H9 (cell line): ENCODE measurements around the gene LARP4. TPM values are rescaled to one million over a fixed set of nuclear protein-coding genes. Genes with fewer than 3 reads are reported as not detected.

Experiments used
- DNase-seq: peaks from one replicate; pipeline ENCODE4 v3.0.0-alpha.2; 2017
- H2AFZ ChIP-seq: one replicate; pipeline ENCODE4 v1.6.1; 2013; ENCODE audit warnings: mild to moderate bottlenecking, low read length, control low read depth, moderate library complexity
- H2AK5ac ChIP-seq: 2 replicates; pipeline ENCODE4 v1.6.1; 2013; ENCODE audit warnings: low read length, control low read depth, mixed read lengths; ENCODE audit not compliant: insufficient read length
- H2BK120ac ChIP-seq: one replicate; pipeline ENCODE4 v1.6.1; 2013; ENCODE audit warnings: low read depth, mild to moderate bottlenecking, low read length, control low read depth, inconsistent platforms; ENCODE audit not compliant: poor library complexity, severe bottlenecking
- H2BK12ac ChIP-seq: 2 replicates; pipeline ENCODE4 v1.6.1; 2013; ENCODE audit warnings: low read length, control low read depth, mixed read lengths, low read depth; ENCODE audit not compliant: insufficient read length
- H2BK15ac ChIP-seq: 2 replicates; pipeline ENCODE4 v1.6.1; 2013; ENCODE audit warnings: low read depth, low read length, control low read depth
- H2BK20ac ChIP-seq: one replicate; pipeline ENCODE4 v1.6.1; 2013; ENCODE audit warnings: low read depth, mild to moderate bottlenecking, low read length, control low read depth, inconsistent platforms; ENCODE audit not compliant: poor library complexity, severe bottlenecking
- H2BK5ac ChIP-seq: 2 replicates; pipeline ENCODE4 v1.6.1; 2013; ENCODE audit warnings: low read length, control low read depth, mixed read lengths; ENCODE audit not compliant: insufficient read length
- H3K14ac ChIP-seq: 2 replicates; pipeline ENCODE4 v1.6.1; 2013; ENCODE audit warnings: low read length, control low read depth; ENCODE audit not compliant: insufficient read depth
- H3K18ac ChIP-seq: 2 replicates; pipeline ENCODE4 v1.6.1; 2013; ENCODE audit warnings: low read depth, mild to moderate bottlenecking, mixed read lengths, low read length, control low read depth; ENCODE audit not compliant: insufficient read length
- H3K23ac ChIP-seq: 2 replicates; pipeline ENCODE4 v1.6.1; 2013; ENCODE audit warnings: low read length, control low read depth, mixed read lengths, low read depth; ENCODE audit not compliant: insufficient read length
- H3K23me2 ChIP-seq: 2 replicates; pipeline ENCODE4 v1.6.1; 2013; ENCODE audit warnings: low read depth, mild to moderate bottlenecking, mixed read lengths, low read length, control low read depth; ENCODE audit not compliant: insufficient read length, poor library complexity, severe bottlenecking
- H3K27ac ChIP-seq: 2 replicates; pipeline ENCODE4 v1.5.1; 2013; ENCODE audit warnings: low read length, control low read depth, mixed read lengths, low read depth; ENCODE audit not compliant: insufficient read length
- H3K27me3 ChIP-seq: 2 replicates; pipeline ENCODE4 v1.6.1; 2013; ENCODE audit warnings: low read length, control low read depth, inconsistent platforms; ENCODE audit not compliant: insufficient read depth
- H3K4ac ChIP-seq: 2 replicates; pipeline ENCODE4 v1.6.1; 2013; ENCODE audit warnings: low read depth, mild to moderate bottlenecking, control low read depth, inconsistent platforms, low read length, moderate library complexity
- H3K4me1 ChIP-seq: 2 replicates; pipeline ENCODE4 v1.6.1; 2013; ENCODE audit warnings: low read length, control low read depth, inconsistent platforms; ENCODE audit not compliant: insufficient read depth
- H3K4me2 ChIP-seq: 2 replicates; pipeline ENCODE4 v1.6.1; 2013; ENCODE audit warnings: low read length, control low read depth, mixed read lengths; ENCODE audit not compliant: insufficient read length, insufficient read depth
- H3K56ac ChIP-seq: 2 replicates; pipeline ENCODE4 v1.6.1; 2013; ENCODE audit warnings: low read depth, mild to moderate bottlenecking, mixed read lengths, low read length, control low read depth; ENCODE audit not compliant: insufficient read length
- H3K79me1 ChIP-seq: 2 replicates; pipeline ENCODE4 v1.6.1; 2013; ENCODE audit warnings: low read depth, mild to moderate bottlenecking, moderate library complexity, low read length, control low read depth, inconsistent platforms; ENCODE audit not compliant: insufficient read depth, poor library complexity, severe bottlenecking
- H3K79me2 ChIP-seq: 2 replicates; pipeline ENCODE4 v1.6.1; 2013; ENCODE audit warnings: low read length, control low read depth, inconsistent platforms; ENCODE audit not compliant: insufficient read depth
- H3K9ac ChIP-seq: 2 replicates; pipeline ENCODE4 v1.6.1; 2013; ENCODE audit warnings: low read length, control low read depth, mixed read lengths; ENCODE audit not compliant: insufficient read length; ENCODE audit errors: extremely low read depth
- H3K9me3 ChIP-seq: one replicate; pipeline ENCODE4 v1.6.1; 2013; ENCODE audit warnings: low read depth, low read length, inconsistent platforms; ENCODE audit not compliant: control insufficient read depth
- H3T11ph ChIP-seq: one replicate; pipeline ENCODE4 v1.6.1; 2013; ENCODE audit warnings: mild to moderate bottlenecking, low read length, control low read depth, inconsistent platforms
- H4K20me1 ChIP-seq: one replicate; pipeline ENCODE4 v1.6.1; 2013; ENCODE audit not compliant: control insufficient read depth, insufficient read length, insufficient read depth
- H4K5ac ChIP-seq: 2 replicates; pipeline ENCODE4 v1.6.1; 2013; ENCODE audit warnings: low read depth, mild to moderate bottlenecking, mixed read lengths, low read length, control low read depth; ENCODE audit not compliant: insufficient read length
- H4K8ac ChIP-seq: replicated peaks from 2 replicates; pipeline ENCODE4 v1.6.1; 2013; ENCODE audit warnings: low read length, control low read depth, mixed read lengths, low read depth; ENCODE audit not compliant: insufficient read length
- H4K91ac ChIP-seq: 2 replicates; pipeline ENCODE4 v1.6.1; 2013; ENCODE audit warnings: low read depth, mild to moderate bottlenecking, moderate library complexity, mixed read lengths, low read length, control low read depth; ENCODE audit not compliant: insufficient read length
- H3K27ac Mint-ChIP-seq, 3 experiments: 2 replicates in 2 of 3; 3 replicates in 1 of 3; pipeline ENCODE4 v1.8.0; 2020 to 2021; ENCODE audit warnings: mixed read lengths in 3 of 3, mild to moderate bottlenecking in 1 of 3, moderate library complexity in 1 of 3
- H3K27me3 Mint-ChIP-seq: 2 replicates; pipeline ENCODE4 v1.8.0; 2021; ENCODE audit warnings: low read depth, mild to moderate bottlenecking, moderate library complexity, mixed read lengths
- H3K36me3 Mint-ChIP-seq, 3 experiments: 2 replicates in 2 of 3; 3 replicates in 1 of 3; pipeline ENCODE4 v1.8.0; 2020 to 2021; ENCODE audit warnings: low read depth in 3 of 3, mixed read lengths in 3 of 3; ENCODE audit not compliant: insufficient read depth in 1 of 3
- H3K4me1 Mint-ChIP-seq, 2 experiments: 2 replicates each; pipeline ENCODE4 v1.8.0; 2020; ENCODE audit warnings: mixed read lengths in 2 of 2
- H3K4me3 Mint-ChIP-seq, 2 experiments: 2 replicates in 1 of 2; 3 replicates in 1 of 2; pipeline ENCODE4 v1.8.0; 2020 to 2021; ENCODE audit warnings: mild to moderate bottlenecking in 2 of 2, mixed read lengths in 2 of 2, moderate library complexity in 1 of 2
- H3K9me3 Mint-ChIP-seq, 2 experiments: 2 replicates in 1 of 2; 3 replicates in 1 of 2; pipeline ENCODE4 v1.8.0; 2020; ENCODE audit warnings: mild to moderate bottlenecking in 2 of 2, mixed read lengths in 2 of 2, moderate library complexity in 1 of 2
- CTCF ChIP-seq: fragments of 200-600 bp; sonication (generic); conservative IDR thresholded peaks from 3 replicates; pipeline ENCODE4 v1.8.0; 2021; ENCODE audit warnings: antibody characterized with exemption, mild to moderate bottlenecking
- WGBS: extraction: QIAGEN DNeasy Blood & Tissue Kit; methylation state at CpG from one replicate; pipeline ENCODE4 v1.1.7; 2013; ENCODE audit warnings: missing lambda C conversion rate, low lambda C conversion rate, mixed read lengths; ENCODE audit not compliant: insufficient read length; ENCODE audit errors: extremely low coverage; 5-methylcytosine and 5-hydroxymethylcytosine counted together
- total RNA-seq: library from RNA; stranded (reverse); gene quantifications from 2 replicates; pipeline ENCODE4 v1.2.1, GENCODE V29; 2021

The LARP4 gene
- total RNA-seq, 1 experiment from 2014 or later, result 82.3 TPM

- Histone ChIP-seq H3K4me2 (peak within 1 kb of the TSS; percentile 87), H3K56ac (no peak within 1 kb of the TSS), H3K9me3 (no peaks in the 10 kb centered on the region), H2BK5ac (no peak within 1 kb of the TSS), H3K4ac (no peak within 1 kb of the TSS), H3K27ac (no peak within 1 kb of the TSS), H3K18ac (peak within 1 kb of the TSS; percentile 24), H2BK120ac (no peak within 1 kb of the TSS), H3K9ac (peak within 1 kb of the TSS; percentile 86), H4K91ac (no peak within 1 kb of the TSS), H3K23ac (no peak within 1 kb of the TSS), H3K79me2 (peaks cover 17% of the 10 kb centered on the region; the same call in 1 of the 2 replicates), H4K5ac (no peak within 1 kb of the TSS), H2BK20ac (no peak within 1 kb of the TSS), H2AK5ac (no peak within 1 kb of the TSS), H3K79me1 (no peaks in the 10 kb centered on the region), H2BK12ac (no peak within 1 kb of the TSS), H3K14ac (peak within 1 kb of the TSS; percentile 82), H3T11ph (no peak within 1 kb of the TSS), H2BK15ac (no peak within 1 kb of the TSS), H3K27me3 (no peaks in the 10 kb centered on the region), H4K20me1 (no peaks in the 10 kb centered on the region), H4K8ac (no peak within 1 kb of the TSS), H3K23me2 (peaks cover 10% of the 10 kb centered on the region), H2AFZ (no peak within 1 kb of the TSS), H3K4me1 (no peaks in the 10 kb centered on the region)
- peaks cover 6 to 11% of the 10 kb centered on the region in 2 experiments for H3K9me3 Mint-ChIP-seq
- peak within 1 kb of the TSS; percentile 92 to 96 for H3K4me3 Mint-ChIP-seq
- H3K27me3 Mint-ChIP-seq, result no peaks in the 10 kb centered on the region
- peaks cover 21 to 33% of the 10 kb centered on the region in 2 experiments for H3K4me1 Mint-ChIP-seq
- DNase-seq, result peak; percentile 97
- H3K27ac Mint-ChIP-seq, result peak within 1 kb of the TSS in 2 of 3 experiments; percentile 47 to 95; a peak in 4 of 7 replicates
- peak; percentile 92 for TF ChIP-seq CTCF
- WGBS, result no CpG with 5 or more reads among the region's 77 CpGs
- H3K36me3 Mint-ChIP-seq, result peaks cover 0 to 7% (median 1%) of the 10 kb centered on the region in 3 experiments; a peak in 1 of 7 replicates
Measured at GRCh38 chr12:50504798-50505674, 104.4 kb downstream of the LARP4 start, which contains the start of gene DIP2B. Gene DIP2B (plus strand): TSS chr12:50504985. CDS start chr12:50505141, 156 bp downstream.
